ENCODE measurements around the gene RPGRIP1L. TPM values are rescaled to one million over a fixed set of nuclear protein-coding genes. Genes with fewer than 3 reads are reported as not detected.

The RPGRIP1L gene
- total and polyA plus RNA-seq, 9 of the 15 experiments (the other 6 are each of a cell fraction or from before 2014, with no cell fraction given), result 3.2 to 7.7 (median 5.8) TPM

- TF ChIP-seq ZHX1 (conservative IDR thresholded peaks at IDR 0.05; ENCODE audit: low read length) (no peak), FOXA3 (CRISPR knock-in tag; conservative IDR thresholded peaks at IDR 0.05 in 1 of 2, IDR thresholded peaks at IDR 0.05 in 1 of 2) (no peak), STAT5A (IDR thresholded peaks at IDR 0.05; ENCODE audit: borderline replicate concordance, low read length) (no peak), MEF2A (IDR thresholded peaks at IDR 0.05; ENCODE audit: control insufficient read depth, low read depth, low read length) (no peak), NEUROD1 (IDR thresholded peaks at IDR 0.05; ENCODE audit: borderline replicate concordance, low read depth, low read length, partially characterized antibody) (no peak), U2AF2 (optimal IDR thresholded peaks at IDR 0.05; ENCODE audit: low read depth, low read length) (no peak), ZNF184 (CRISPR knock-in tag; IDR thresholded peaks at IDR 0.05) (no peak), FOXJ2 (tag; IDR thresholded peaks at IDR 0.05) (peak; percentile 91), SMAD4 (CRISPR knock-in tag; conservative IDR thresholded peaks at IDR 0.05) (0 out of 2 replicates have a peak, but pooled peaks have one; percentile 31), SAFB2 (IDR thresholded peaks at IDR 0.05; ENCODE audit: borderline replicate concordance, low read depth, low read length, severe bottlenecking) (no peak), KAT7 (CRISPR knock-in tag; IDR thresholded peaks at IDR 0.05; ENCODE audit: borderline replicate concordance) (no peak), CCNT2 (IDR thresholded peaks at IDR 0.05; ENCODE audit: borderline replicate concordance, extremely low read depth, insufficient read length, low read depth, low read length) (no peak), RBM15 (IDR thresholded peaks at IDR 0.05; ENCODE audit: insufficient read depth, low read length) (no peak), ASH1L (IDR thresholded peaks at IDR 0.05; ENCODE audit: borderline replicate concordance, low read depth, partially characterized antibody) (no peak), ZNF133 (CRISPR knock-in tag; IDR thresholded peaks at IDR 0.05) (no peak), TEAD4 (IDR thresholded peaks at IDR 0.05; ENCODE audit: low read length) (peak; percentile 4; the same call in 1 of the 2 replicates), TEAD4 (CRISPR knock-in tag; IDR thresholded peaks at IDR 0.05; ENCODE audit: borderline replicate concordance) (no peak), ZFP1 (CRISPR knock-in tag; IDR thresholded peaks at IDR 0.05) (no peak), JUND (IDR thresholded peaks at IDR 0.05; ENCODE audit: borderline replicate concordance, low read depth, low read length) (no peak), JUND (tag; IDR thresholded peaks at IDR 0.05; ENCODE audit: borderline replicate concordance, low read depth, low read length) (no peak; the same call in 2 of the 3 replicates)
- TF ChIP-seq, protein P1, sequence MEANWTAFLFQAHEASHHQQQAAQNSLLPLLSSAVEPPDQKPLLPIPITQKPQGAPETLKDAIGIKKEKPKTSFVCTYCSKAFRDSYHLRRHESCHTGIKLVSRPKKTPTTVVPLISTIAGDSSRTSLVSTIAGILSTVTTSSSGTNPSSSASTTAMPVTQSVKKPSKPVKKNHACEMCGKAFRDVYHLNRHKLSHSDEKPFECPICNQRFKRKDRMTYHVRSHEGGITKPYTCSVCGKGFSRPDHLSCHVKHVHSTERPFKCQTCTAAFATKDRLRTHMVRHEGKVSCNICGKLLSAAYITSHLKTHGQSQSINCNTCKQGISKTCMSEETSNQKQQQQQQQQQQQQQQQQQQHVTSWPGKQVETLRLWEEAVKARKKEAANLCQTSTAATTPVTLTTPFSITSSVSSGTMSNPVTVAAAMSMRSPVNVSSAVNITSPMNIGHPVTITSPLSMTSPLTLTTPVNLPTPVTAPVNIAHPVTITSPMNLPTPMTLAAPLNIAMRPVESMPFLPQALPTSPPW (CRISPR knock-in tag; IDR thresholded peaks at IDR 0.05), result peak; percentile 100
- TF ChIP-seq, protein P2, sequence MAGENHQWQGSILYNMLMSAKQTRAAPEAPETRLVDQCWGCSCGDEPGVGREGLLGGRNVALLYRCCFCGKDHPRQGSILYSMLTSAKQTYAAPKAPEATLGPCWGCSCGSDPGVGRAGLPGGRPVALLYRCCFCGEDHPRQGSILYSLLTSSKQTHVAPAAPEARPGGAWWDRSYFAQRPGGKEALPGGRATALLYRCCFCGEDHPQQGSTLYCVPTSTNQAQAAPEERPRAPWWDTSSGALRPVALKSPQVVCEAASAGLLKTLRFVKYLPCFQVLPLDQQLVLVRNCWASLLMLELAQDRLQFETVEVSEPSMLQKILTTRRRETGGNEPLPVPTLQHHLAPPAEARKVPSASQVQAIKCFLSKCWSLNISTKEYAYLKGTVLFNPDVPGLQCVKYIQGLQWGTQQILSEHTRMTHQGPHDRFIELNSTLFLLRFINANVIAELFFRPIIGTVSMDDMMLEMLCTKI (IDR thresholded peaks at IDR 0.05; ENCODE audit: partially characterized antibody), result no peak
These were observed at the start of gene RPGRIP1L, which contains the start of gene FTO (continued) for GRCh38 chr16:53703590-53704444.
